A549 (cell line): ENCODE measurements around the gene STXBP6. TPM values are rescaled to one million over a fixed set of nuclear protein-coding genes. Genes with fewer than 3 reads are reported as not detected.

Experiments
- ATAC-seq, 2 experiments: fragments of 200-7000 bp in 1 of 2; fragments of >200 bp in 1 of 2; cut with Nextera tagmentation in 1 of 2; cut with Tn5 transposase in 1 of 2; 3 replicates each; pipeline versions ENCODE4 v1.8.0 to v1.9.1; 2018 to 2020; ENCODE audit warnings: mild to moderate bottlenecking in 1 of 2, moderate library complexity in 1 of 2
- CTCF ChIA-PET: fragments of 300-600 bp; sonication (Branson Sonifier 250); formaldehyde crosslinking; extraction: SDS; loops from one replicate; lab custom pipeline; 2021; ENCODE audit warnings: antibody characterized with exemption, inconsistent platforms; lab: Yijun Ruan, JAX
- POLR2A ChIA-PET: fragments of 350-600 bp; formaldehyde crosslinking; extraction: SDS; loops from one replicate; lab custom pipeline; 2021; ENCODE audit warnings: antibody characterized with exemption, inconsistent platforms; lab: Yijun Ruan, JAX
- DNase-seq, 2 experiments: peaks; one replicate each; pipeline versions ENCODE4 v3.0.0 to v3.0.0-alpha.2; 2011 to 2016; ENCODE audit warnings: low read depth in 1 of 2, low spot score in 1 of 2
- FAIRE-seq: peaks from 2 replicates; lab custom pipeline; 2011; peaks lifted over from hg19 to GRCh38; lab: Jason Lieb, UNC
- H3K27ac ChIP-seq, 2 experiments: fragments of >200 bp; sonication (Bioruptor Twin); formaldehyde crosslinking; 3 replicates each; pipeline ENCODE4 v1.5.1; 2016 to 2017
- H3K4me1 ChIP-seq: fragments of >200 bp; sonication (Bioruptor Twin); formaldehyde crosslinking; 3 replicates; pipeline ENCODE4 v1.6.1; 2016
- H3K4me2 ChIP-seq: fragments of >200 bp; sonication (Bioruptor Twin); formaldehyde crosslinking; 3 replicates; pipeline ENCODE4 v1.6.1; 2016
- H3K4me3 ChIP-seq: fragments of >200 bp; sonication (Bioruptor Twin); formaldehyde crosslinking; 3 replicates; pipeline ENCODE4 v1.5.1; 2016
- H3K9me3 ChIP-seq: fragments of >200 bp; sonication (Bioruptor Twin); formaldehyde crosslinking; 3 replicates; pipeline ENCODE4 v1.6.1; 2016
- ATOH8 ChIP-seq: fragments of 250-450 bp; sonication (Bioruptor Pico); IDR thresholded peaks from 2 replicates; pipeline ENCODE4 v1.5.0; 2020; ENCODE audit warnings: low read depth, mild to moderate bottlenecking, moderate library complexity
- BHLHE40 ChIP-seq: IDR thresholded peaks from 2 replicates; pipeline ENCODE4 v1.6.1; 2012; ENCODE audit warnings: low read depth, low read length, inconsistent platforms
- CBX8 ChIP-seq: fragments of 200-600 bp; sonication (generic); IDR thresholded peaks from 2 replicates; pipeline ENCODE4 v1.6.1; 2016
- CEBPB ChIP-seq, 2 experiments: fragments of >200 bp in 1 of 2; sonication (Bioruptor Twin) in 1 of 2; formaldehyde crosslinking in 1 of 2; IDR thresholded peaks; 2 replicates each; pipeline ENCODE4 v1.6.1; 2012 to 2016
- CHD2 ChIP-seq: fragments of 150-350 bp; IDR thresholded peaks from 2 replicates; pipeline ENCODE4 v1.6.1; 2014; ENCODE audit warnings: low read length; ENCODE audit not compliant: partially characterized antibody
- E2F6 ChIP-seq: IDR thresholded peaks from 2 replicates; pipeline ENCODE4 v1.6.1; 2012; ENCODE audit warnings: low read depth, borderline replicate concordance
- FOSB ChIP-seq: fragments of 250-450 bp; sonication (Bioruptor Pico); IDR thresholded peaks from 2 replicates; pipeline ENCODE4 v1.5.0; 2020; ENCODE audit warnings: mild to moderate bottlenecking, moderate library complexity
- HEYL ChIP-seq: fragments of 250-450 bp; sonication (Bioruptor Pico); IDR thresholded peaks from 2 replicates; pipeline ENCODE4 v1.8.0; 2021; ENCODE audit warnings: mild to moderate bottlenecking, moderate library complexity
- HOXA7 ChIP-seq: fragments of 250-450 bp; sonication (Bioruptor Pico); IDR thresholded peaks from 2 replicates; pipeline ENCODE4 v1.5.0; 2020; ENCODE audit warnings: mild to moderate bottlenecking, moderate library complexity
- HOXB5 ChIP-seq: fragments of 250-450 bp; sonication (Bioruptor Pico); IDR thresholded peaks from 2 replicates; pipeline ENCODE4 v1.5.0; 2020; ENCODE audit warnings: mild to moderate bottlenecking, moderate library complexity
- JUN ChIP-seq, 2 experiments: fragments of >200 bp; sonication (Bioruptor Twin); formaldehyde crosslinking; IDR thresholded peaks; 2 replicates in 1 of 2; 3 replicates in 1 of 2; pipeline ENCODE4 v1.6.1; 2016 to 2017
- JUNB ChIP-seq: fragments of >200 bp; sonication (Bioruptor Twin); formaldehyde crosslinking; IDR thresholded peaks from 2 replicates; pipeline ENCODE4 v1.6.1; 2016
- KDM1A ChIP-seq: fragments of 200-600 bp; sonication (generic); IDR thresholded peaks from 2 replicates; pipeline ENCODE4 v1.6.1; 2016; ENCODE audit warnings: low read depth, mild to moderate bottlenecking
- MAFK ChIP-seq: fragments of 450-650 bp; IDR thresholded peaks from 2 replicates; pipeline ENCODE4 v1.6.1; 2014; ENCODE audit not compliant: partially characterized antibody
- MYC ChIP-seq: IDR thresholded peaks from 2 replicates; pipeline ENCODE4 v1.6.1; 2012; ENCODE audit warnings: mild to moderate bottlenecking, inconsistent platforms, low read length, improper control_type of control experiment, borderline replicate concordance
- PBX3 ChIP-seq: IDR thresholded peaks from 2 replicates; pipeline ENCODE4 v1.6.1; 2012
- PHF8 ChIP-seq: fragments of 200-600 bp; sonication (generic); IDR thresholded peaks from 2 replicates; pipeline ENCODE4 v1.6.1; 2016; ENCODE audit warnings: low read depth, mild to moderate bottlenecking, antibody characterized with exemption, moderate library complexity, borderline replicate concordance
- POLR2A ChIP-seq: IDR thresholded peaks from 2 replicates; pipeline ENCODE4 v1.6.1; 2012; ENCODE audit warnings: mild to moderate bottlenecking, low read length
- RAD21 ChIP-seq, 2 experiments: fragments of >200 bp in 1 of 2; sonication (Bioruptor Twin) in 1 of 2; formaldehyde crosslinking in 1 of 2; IDR thresholded peaks in 1 of 2; conservative IDR thresholded peaks in 1 of 2; 2 replicates in 1 of 2; 3 replicates in 1 of 2; pipeline ENCODE4 v1.6.1; 2012 to 2018; ENCODE audit warnings: inconsistent platforms in 1 of 2
- RCOR1 ChIP-seq: fragments of 150-350 bp; IDR thresholded peaks from 2 replicates; pipeline ENCODE4 v1.6.1; 2014; ENCODE audit warnings: antibody characterized with exemption, low read length, low read depth
- SREBF2 ChIP-seq: fragments of 450-650 bp; IDR thresholded peaks from 2 replicates; pipeline ENCODE4 v1.6.1; 2014; ENCODE audit warnings: mild to moderate bottlenecking, moderate library complexity
- TFCP2L1 ChIP-seq: fragments of 250-450 bp; sonication (Bioruptor Pico); IDR thresholded peaks from 2 replicates; pipeline ENCODE4 v1.5.0; 2021; ENCODE audit warnings: mild to moderate bottlenecking
- TP53 ChIP-seq: fragments of 250-450 bp; sonication (Bioruptor Pico); IDR thresholded peaks from 2 replicates; pipeline ENCODE4 v1.5.0; 2021; ENCODE audit warnings: mild to moderate bottlenecking, moderate library complexity
- ZFP36 ChIP-seq: fragments of 450-650 bp; IDR thresholded peaks from 2 replicates; pipeline ENCODE4 v1.6.1; 2014; ENCODE audit warnings: borderline replicate concordance; ENCODE audit not compliant: partially characterized antibody
- ZSCAN20 ChIP-seq: fragments of 250-450 bp; sonication (Bioruptor Pico); IDR thresholded peaks from 2 replicates; pipeline ENCODE4 v1.8.0; 2022; ENCODE audit warnings: mild to moderate bottlenecking, moderate library complexity
- WGBS: methylation state at CpG from one replicate; pipeline ENCODE4 v1.1.6; 2017; ENCODE audit errors: missing lambda C conversion rate; 5-methylcytosine and 5-hydroxymethylcytosine counted together
- polyA plus RNA-seq, 4 experiments: library from polyadenylated mRNA; depleted of rRNA in 3 of 4; stranded (reverse); fragments of >200 nt; fragmentation: RNase III in 1 of 4; extraction: RNeasy Plus Mini Kit Qiagen cat#74134 plus additional on column Dnase treatment in 1 of 4; gene quantifications; 2 replicates in 3 of 4; 3 replicates in 1 of 4; pipeline ENCODE4 v1.2.3, GENCODE V29; 2011 to 2017

The STXBP6 gene
- polyA plus RNA-seq, 2 of the 4 experiments (the other 2 are of a cell fraction), result 1.7 to 6.3 TPM

- no peak for ATAC-seq
- Histone ChIP-seq H3K4me3 (no peak overlapping the region), H3K27ac (no peak overlapping the region), H3K4me2 (no peak overlapping the region)
- TF ChIP-seq ZFP36 (no peak), SREBF2 (no peak), PBX3 (no peak), CBX8 (no peak), HOXB5 (CRISPR knock-in tag) (no peak), E2F6 (no peak), MYC (no peak), HEYL (CRISPR knock-in tag) (no peak), CEBPB (IDR thresholded peaks at IDR 0.05) (no peak), ATOH8 (CRISPR knock-in tag) (no peak)
- TF ChIP-seq, all 56 proteins: peak for 0
- WGBS, result 88% methylated on average over 2 of the region's 2 CpGs
- Histone ChIP-seq H3K4me1 (no peaks in the 10 kb centered on the region), H3K9me3 (no peaks in the 10 kb centered on the region)
- CTCF ChIA-PET, result no interaction called here
- FAIRE-seq (no peak), DNase-seq (no peak)
- POLR2A ChIA-PET, result no interaction called here
Measured at GRCh38 chr14:24954700-24955037, 95.3 kb downstream of the STXBP6 start.

- no peak overlapping the region for H3K4me3 ChIP-seq
- ATAC-seq (no peak), DNase-seq (no peak), FAIRE-seq (no peak)
- no peak overlapping the region for H3K27ac ChIP-seq
- H3K4me1 ChIP-seq, result no peaks in the 10 kb centered on the region
- WGBS, result 57% methylated on average over 4 of the region's 4 CpGs
- TF ChIP-seq JUNB, result no peak
- ChIA-PET CTCF (interaction anchor here (1.3 to 1.5 kb wide), 2 partner anchors 11 to 14 kb away, joined by 3 read pairs; no protein-coding TSS in a partner anchor), POLR2A (no interaction called here)
- no peaks in the 10 kb centered on the region for H3K9me3 ChIP-seq
- no peak overlapping the region for H3K4me2 ChIP-seq
Measured at GRCh38 chr14:24954037-24954699, 95.8 kb downstream of the STXBP6 start.

GRCh38 chr14:24952851-24953666, 96.9 kb downstream of the STXBP6 start:
- ATAC-seq, result peak; percentile 67 to 71; a peak in 3 of 6 replicates
- no peak for TF ChIP-seq JUN (IDR thresholded peaks at IDR 0.05)
- TF ChIP-seq MAFK, result no peak
- no peak for TF ChIP-seq ZSCAN20 (CRISPR knock-in tag)
- TF ChIP-seq RCOR1, result no peak
- no peak for TF ChIP-seq PBX3
- no peak for TF ChIP-seq ATOH8 (CRISPR knock-in tag)
- no peak for TF ChIP-seq TFCP2L1 (CRISPR knock-in tag)
- no peak for TF ChIP-seq FOSB (CRISPR knock-in tag)
- no peak for TF ChIP-seq TP53
- TF ChIP-seq E2F6, result no peak
- no peak for TF ChIP-seq ZFP36
- no peak for TF ChIP-seq PHF8
- no peak for TF ChIP-seq KDM1A
- no peak for TF ChIP-seq POLR2A
- TF ChIP-seq CHD2, result no peak
- no peak for TF ChIP-seq BHLHE40
- TF ChIP-seq RAD21 (conservative IDR thresholded peaks at IDR 0.05 in 1 of 2, IDR thresholded peaks at IDR 0.05 in 1 of 2), result no peak
- TF ChIP-seq HOXA7 (CRISPR knock-in tag), result no peak
- TF ChIP-seq, all 56 proteins: peak for 0
- no peak overlapping the region for H3K27ac ChIP-seq
- 70% methylated on average over 8 of the region's 8 CpGs for WGBS
- no peak overlapping the region for H3K4me3 ChIP-seq
- H3K4me2 ChIP-seq, result no peak overlapping the region
- ChIA-PET POLR2A (no interaction called here), CTCF (interaction anchor here (0.5 to 1.5 kb wide), 4 partner anchors 12 to 198 kb away, joined by 3 to 4 read pairs (median 3); no protein-coding TSS in a partner anchor)
- FAIRE-seq (no peak), DNase-seq (peak in 1 of 2 experiments; percentile 13)
- no peaks in the 10 kb centered on the region for H3K4me1 ChIP-seq
- no peaks in the 10 kb centered on the region for H3K9me3 ChIP-seq
